IPS-11a (cell line): Measurements from ENCODE around the gene ELOF1.

Source experiments
- H3K4me3 ChIP-seq: one replicate; pipeline ENCODE4 v1.5.1; 2013; ENCODE audit warnings: low read depth, low read length, control low read depth

Gene ELOF1

GRCh38 chr19:11538232-11539036 lies 20.6 kb downstream of the ELOF1 start, which contains the start of gene CNN1:
Gene CNN1, plus strand, starts transcription at chr19:11538851. Its CDS starts 77 bp downstream, at chr19:11538928.
- H3K4me3 ChIP-seq, result peak within 1 kb of the TSS; percentile 35

GRCh38 chr19:11535792-11536595 lies 23.0 kb downstream of the ELOF1 start:
- peak overlapping the region; percentile 24 for H3K4me3 ChIP-seq

GRCh38 chr19:11534948-11535347 lies 24.1 kb downstream of the ELOF1 start:
- no peak overlapping the region for H3K4me3 ChIP-seq

- no peak overlapping the region for H3K4me3 ChIP-seq
These were observed 24.5 kb downstream of the ELOF1 start for GRCh38 chr19:11534538-11534937.

GRCh38 chr19:11530432-11530831 lies 28.6 kb downstream of the ELOF1 start:
- no peak overlapping the region for H3K4me3 ChIP-seq

- peak within 1 kb of the TSS; percentile 79 for H3K4me3 ChIP-seq
These were observed 30.3 kb downstream of the ELOF1 start, which contains the start of gene ECSIT for GRCh38 chr19:11528551-11529341. Gene ECSIT, minus strand, starts transcription at chr19:11529134. Its CDS starts 9,964 bp downstream, at chr19:11519170.

GRCh38 chr19:11519138-11519537 lies 39.9 kb downstream of the ELOF1 start:
- H3K4me3 ChIP-seq, result no peak overlapping the region

GRCh38 chr19:11513946-11514345 lies 45.1 kb downstream of the ELOF1 start:
- no peak overlapping the region for H3K4me3 ChIP-seq

- no peak overlapping the region for H3K4me3 ChIP-seq
These were observed 48.6 kb downstream of the ELOF1 start for GRCh38 chr19:11510444-11510843.

GRCh38 chr19:11507370-11508078 lies 51.5 kb downstream of the ELOF1 start:
- no peak overlapping the region for H3K4me3 ChIP-seq

- no peak overlapping the region for H3K4me3 ChIP-seq
These were observed 52.1 kb downstream of the ELOF1 start for GRCh38 chr19:11506967-11507366.

GRCh38 chr19:11506101-11506555 lies 52.9 kb downstream of the ELOF1 start:
- peak overlapping the region; percentile 17 for H3K4me3 ChIP-seq

GRCh38 chr19:11505504-11506100 lies 53.4 kb downstream of the ELOF1 start, which contains the start of gene ZNF653:
Gene ZNF653, minus strand, starts transcription at chr19:11505839. Its CDS starts 53 bp downstream, at chr19:11505786.
- H3K4me3 ChIP-seq, result peak within 1 kb of the TSS; percentile 70

GRCh38 chr19:11505032-11505503 lies 54.0 kb downstream of the ELOF1 start:
- H3K4me3 ChIP-seq, result peak overlapping the region; percentile 70

GRCh38 chr19:11504502-11505031 lies 54.5 kb downstream of the ELOF1 start:
- peak overlapping the region; percentile 30 for H3K4me3 ChIP-seq
